ENCODE measurements around the gene DOHH.

The DOHH gene

DNA sequence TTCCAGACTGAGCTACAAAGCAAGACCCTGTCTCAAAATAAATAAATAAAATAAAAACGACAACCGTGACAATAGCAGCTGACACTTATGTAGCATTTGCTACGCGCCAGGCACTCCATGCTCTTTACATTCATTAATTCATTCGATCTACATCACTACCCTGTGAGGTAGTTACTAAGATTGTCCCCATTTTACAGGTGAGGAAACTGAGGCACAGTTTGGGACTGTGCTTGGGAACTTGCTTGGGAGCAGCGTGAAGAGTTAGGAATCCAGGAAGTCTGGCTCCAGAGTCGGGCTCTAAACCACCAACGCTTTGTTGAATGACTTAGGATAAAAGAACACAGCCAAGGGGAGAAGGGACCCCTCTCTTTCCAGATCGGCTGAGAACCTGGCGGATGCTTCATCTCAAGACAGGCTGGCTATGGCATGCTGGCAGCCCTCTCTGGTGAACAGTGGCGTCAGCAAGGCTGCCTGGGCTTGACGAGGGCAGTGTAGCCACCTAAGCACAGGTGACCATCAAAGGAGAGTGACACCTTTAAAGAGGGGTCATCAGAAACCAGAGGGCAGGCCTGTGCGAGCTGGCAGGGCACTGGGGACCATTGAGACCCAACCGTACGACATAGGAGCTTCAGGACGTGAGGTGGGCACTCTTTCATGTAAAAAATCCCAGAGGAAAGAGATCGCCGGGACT lies 591 bp downstream of the DOHH start:
- DNase-seq, result no peak

DNA sequence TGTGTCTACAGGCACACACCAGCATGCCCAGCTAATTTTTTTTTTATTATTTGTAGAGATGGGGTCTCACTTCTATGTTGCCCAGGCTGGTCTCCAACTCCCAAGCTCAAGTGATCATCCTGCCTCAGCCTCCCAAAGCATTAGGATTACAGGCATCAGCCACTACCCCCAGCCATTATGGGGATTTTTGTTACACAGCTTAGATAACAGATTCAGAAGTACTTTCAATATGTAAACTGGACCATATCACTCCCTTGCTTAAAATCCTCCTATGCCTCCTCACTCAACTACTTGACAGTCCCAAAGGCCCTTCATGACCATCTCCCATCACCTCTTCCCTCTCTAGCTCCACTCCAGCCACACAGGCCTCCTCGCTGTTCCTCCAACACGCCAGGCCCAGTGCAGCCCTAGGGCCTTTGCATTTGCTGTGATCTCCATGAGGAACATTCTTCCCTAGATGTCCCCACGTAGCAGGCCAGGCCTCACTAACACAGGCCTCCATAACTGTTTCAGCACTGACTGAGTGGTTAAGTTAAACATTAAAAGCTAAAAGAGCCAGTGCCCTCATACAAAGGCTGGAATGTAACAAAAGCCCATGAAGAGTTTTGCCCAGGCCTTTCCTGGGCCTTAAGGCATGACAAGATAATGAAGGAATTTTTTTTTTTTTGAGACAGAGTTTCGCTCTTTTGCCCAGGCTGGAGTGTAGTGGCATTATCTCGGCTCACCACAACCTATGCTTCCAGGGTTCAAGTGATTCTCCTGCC lies 2.5 kb downstream of the DOHH start:
- no peak for DNase-seq

DNA sequence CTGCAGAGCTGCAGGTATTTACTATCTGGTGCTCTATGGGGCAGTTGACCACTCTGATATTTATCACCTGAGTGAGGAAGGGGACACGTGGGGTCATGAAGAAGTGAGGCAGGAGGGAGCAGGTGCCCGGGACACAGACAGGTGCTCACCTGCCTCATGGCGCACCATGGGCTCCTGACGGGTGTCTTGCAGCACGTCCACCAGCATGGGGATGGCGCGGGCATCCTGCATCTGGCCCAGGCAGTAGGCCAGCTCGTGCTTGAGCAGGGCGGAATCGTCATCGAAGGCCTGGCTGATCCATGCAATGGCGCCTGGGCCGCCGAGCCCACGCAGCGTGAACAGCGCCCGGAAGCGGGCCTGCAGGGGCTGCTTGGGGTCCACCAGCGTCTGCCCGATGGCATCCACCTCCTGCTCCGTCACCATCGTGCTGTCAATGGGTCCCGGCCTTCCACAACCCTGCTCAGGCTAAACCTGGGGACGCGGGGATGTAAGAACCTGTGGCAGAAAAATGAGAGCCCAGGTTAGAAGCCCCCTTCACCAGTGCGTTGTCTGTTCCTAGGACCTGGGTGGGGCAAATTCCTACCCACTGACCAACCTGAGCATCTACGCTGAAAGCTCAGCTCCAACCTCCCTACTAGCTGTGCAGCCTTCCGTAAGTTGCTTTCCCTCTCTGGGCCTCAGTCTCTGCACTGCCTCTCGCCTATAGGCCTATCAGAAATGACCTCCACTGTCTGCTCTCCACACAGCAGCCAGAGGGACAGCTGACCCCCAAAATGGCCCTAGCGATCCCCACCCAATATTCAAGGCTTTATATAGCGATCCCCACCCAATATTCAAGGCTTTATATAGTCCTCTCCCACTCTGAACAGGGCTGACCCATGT lies 3.8 kb downstream of the DOHH start:
- DNase-seq, result no peak

DNA sequence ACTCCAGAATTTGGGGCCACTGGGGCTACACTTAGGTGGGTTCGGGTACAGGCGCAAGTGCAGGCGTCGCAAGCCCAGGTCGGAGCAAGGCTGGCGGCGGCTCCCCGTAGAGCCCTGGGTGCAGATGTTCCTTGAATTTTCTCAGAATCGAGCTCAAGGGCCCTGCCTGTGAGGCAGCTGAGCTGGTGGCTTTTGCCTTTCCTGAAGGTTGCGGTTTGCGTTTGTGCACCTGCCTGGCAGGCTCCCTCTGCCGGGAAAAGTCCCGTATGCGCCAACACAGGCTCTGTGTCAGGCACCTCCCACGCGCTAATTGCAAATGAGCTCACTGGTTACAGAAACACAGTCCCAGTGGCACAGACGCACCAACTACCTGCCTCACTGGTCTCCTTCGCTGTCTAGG lies 5.9 kb downstream of the DOHH start:
- DNase-seq, result no peak

DNA sequence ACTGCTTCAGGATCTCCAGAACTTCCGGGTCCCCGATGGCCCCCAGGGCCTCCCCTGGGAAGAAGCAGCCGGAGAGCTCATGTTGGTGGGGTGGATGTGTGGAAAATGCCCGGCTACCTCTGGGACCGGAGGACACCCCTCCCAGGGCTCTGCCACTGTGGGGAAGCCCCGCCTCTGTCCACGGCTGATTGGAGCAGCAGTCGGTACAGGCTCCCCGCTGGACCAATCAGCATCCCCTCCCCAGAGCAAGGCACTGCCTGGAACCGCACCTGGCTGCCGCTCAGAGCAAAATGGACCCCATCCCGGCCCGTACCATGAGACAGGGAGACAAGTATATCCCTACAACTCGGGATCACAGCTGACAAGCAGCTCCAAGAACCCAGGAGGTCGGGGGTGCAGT lies 6.4 kb downstream of the DOHH start:
- DNase-seq, result no peak

DNA sequence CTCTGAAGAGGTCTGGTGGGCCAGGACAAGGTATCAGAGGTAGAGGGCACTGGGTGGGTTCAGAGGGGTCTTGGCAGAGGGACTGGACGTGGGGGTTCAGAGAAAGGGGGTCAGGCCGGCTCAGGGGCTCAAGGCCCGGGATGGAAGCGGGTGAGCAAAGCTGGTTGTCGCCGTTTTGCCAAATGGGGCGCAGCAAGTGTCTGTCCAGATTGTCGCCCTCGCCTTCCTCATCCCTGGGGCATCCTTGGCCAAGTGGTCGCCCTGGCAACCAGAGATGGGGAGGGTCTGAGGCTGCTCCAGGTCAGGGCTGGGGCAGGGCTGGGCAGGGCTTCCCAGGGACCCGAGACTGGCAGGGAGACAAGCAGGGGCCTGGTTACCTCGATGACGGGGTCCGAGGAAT lies 6.8 kb downstream of the DOHH start:
- no peak for DNase-seq

DNA sequence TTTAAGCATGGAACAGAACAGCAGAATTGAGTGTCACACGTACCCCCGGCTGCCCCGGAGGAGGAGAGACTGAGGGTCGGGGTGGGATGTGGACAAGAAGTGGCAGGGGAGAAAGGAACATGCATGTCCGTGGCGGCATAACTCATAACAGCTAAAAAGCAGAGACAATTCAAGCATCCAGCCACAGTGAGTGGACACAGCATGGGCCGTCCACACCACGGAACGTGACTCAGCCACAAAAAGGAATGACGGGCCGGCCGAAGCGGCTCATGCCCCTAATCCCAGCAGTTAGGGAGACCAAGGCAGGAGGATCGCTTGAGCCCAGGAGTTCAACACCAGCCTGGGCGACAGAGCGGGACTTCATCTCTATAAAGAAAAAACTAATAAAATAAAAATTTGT lies 7.6 kb downstream of the DOHH start:
- DNase-seq, result no peak

DNA sequence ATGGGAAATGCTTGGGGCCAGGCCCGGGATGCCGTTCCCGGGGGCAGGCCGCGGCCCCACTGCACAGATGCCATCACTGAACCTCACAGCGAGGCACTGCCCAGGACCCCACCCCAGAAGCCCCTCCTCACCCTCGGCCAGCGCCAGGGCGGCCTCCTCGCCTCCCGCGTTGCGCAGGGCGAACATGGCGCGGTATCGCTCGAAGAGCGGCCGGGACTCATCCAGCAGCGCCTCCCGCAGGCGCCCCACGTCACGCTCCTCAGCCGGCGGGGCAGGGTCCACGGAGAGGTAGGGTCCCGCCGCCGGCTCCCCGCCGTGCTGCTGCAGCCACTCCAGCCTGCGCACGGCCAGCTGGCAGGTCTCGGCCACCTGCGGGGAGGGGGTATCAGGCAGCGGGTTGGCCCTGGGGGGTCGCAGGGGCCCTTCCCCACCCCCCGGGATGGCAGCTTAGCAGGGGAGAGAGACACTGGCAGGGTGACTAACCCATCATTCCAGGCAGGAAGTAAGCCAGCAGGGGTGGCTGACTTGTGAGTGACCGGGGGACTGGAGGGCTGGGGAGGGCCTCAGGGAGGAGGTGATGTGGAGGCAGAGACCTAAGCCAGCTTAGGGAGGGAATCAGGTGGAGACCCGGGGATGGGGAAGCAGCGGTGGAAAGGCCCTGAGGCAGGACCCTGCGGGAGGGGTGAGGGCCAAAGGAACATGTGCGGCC lies 8.2 kb downstream of the DOHH start:
- DNase-seq, result no peak

DNA sequence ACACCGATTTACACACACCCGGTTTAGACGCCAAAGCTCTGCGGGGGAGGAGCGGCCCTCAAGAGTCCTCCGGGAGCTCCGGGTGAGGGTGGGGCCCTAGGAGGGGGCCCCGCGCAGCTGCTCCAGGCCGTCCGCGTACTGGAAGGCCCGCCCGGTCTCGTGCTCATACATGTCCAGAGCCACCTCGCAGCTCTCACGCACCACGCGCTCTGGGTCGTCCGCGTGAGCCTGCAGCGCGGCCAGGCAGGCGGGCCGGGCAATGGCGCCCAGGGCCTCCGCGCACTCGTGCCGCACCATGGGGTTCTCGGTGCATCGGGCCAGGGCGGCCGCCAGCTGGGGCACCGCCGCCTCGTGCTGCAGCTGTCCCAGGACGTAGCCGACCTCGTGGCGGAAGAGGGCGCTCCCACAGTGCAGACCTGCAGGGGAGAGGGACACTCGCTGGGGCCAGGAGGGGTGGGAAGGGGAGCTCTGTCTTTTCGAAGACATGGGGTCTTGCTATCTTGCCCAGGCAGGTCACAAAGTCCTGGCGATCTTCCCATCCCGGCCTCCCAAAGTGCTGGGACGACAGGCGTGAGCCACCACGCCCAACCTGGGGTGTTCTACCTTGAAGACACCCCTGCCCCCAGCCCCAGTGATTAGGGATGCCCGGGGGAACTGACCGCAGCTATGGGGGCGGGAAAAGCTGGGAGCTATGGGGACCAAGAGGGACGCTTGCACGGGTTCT lies 8.9 kb downstream of the DOHH start:
- no peak for DNase-seq

DNA sequence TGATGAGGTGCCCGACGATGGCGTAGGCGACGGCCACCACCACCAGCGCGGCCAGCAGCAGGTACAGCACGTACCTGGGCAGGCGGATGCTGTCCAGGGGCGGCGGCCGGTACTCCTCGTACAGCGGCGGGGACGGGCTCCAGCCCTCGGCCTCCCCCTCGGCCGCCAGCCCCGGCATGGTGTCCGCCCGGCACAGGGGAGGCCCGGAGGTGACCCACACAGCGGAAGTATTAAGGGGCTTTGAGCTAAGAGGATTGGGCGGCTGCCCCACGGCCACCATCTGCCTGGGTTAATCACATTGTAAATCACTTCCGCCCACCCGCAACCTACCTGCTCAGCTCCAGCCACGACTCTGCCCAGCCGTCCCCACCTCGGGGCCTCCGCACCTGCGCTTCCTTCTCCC lies 17.2 kb downstream of the DOHH start, which contains the start of gene SMIM44:
TSS of gene SMIM44 (minus strand) at position 216 of the 403 bp plus-strand sequence. CDS start at position 178, 38 bp downstream.
- DNase-seq, result peak in 1 of 2 experiments; percentile 54

DNA sequence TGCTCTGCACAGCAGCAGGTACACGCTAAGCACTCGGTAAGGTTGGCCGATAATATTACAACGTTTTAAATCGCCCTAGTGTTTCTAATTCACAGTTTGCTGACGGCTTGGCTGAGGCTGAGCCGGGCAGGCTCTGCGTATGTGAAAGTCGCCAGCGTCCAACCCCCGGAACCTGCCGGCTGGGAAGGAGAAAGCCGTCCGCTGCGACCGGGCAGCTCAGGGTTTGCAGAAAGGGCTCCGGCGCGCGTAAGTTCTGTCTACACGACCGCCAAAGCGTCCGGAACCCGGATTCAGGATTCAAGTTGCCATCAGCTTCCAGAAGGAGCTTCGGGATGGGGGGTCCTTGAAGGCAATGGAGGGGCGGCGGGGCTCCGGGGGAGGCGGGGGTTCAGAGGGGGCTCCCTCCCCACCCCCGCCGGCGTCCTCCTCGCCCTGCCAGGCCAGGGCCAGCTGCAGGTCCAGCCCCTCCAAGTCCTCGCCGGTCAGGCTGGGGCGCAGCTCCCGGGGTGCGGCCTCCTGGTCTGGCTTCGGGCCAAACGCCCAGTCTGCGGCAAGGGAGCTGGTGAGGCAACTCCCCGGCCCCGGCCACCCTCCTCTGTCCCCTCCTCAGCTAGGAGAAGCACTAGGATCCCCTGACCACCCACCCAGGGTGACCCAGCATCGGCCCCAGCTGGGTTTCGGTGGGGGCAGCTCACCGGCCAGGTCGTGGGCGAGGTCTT lies 17.8 kb downstream of the DOHH start:
- DNase-seq, result peak in 1 of 2 experiments; percentile 33

DNA sequence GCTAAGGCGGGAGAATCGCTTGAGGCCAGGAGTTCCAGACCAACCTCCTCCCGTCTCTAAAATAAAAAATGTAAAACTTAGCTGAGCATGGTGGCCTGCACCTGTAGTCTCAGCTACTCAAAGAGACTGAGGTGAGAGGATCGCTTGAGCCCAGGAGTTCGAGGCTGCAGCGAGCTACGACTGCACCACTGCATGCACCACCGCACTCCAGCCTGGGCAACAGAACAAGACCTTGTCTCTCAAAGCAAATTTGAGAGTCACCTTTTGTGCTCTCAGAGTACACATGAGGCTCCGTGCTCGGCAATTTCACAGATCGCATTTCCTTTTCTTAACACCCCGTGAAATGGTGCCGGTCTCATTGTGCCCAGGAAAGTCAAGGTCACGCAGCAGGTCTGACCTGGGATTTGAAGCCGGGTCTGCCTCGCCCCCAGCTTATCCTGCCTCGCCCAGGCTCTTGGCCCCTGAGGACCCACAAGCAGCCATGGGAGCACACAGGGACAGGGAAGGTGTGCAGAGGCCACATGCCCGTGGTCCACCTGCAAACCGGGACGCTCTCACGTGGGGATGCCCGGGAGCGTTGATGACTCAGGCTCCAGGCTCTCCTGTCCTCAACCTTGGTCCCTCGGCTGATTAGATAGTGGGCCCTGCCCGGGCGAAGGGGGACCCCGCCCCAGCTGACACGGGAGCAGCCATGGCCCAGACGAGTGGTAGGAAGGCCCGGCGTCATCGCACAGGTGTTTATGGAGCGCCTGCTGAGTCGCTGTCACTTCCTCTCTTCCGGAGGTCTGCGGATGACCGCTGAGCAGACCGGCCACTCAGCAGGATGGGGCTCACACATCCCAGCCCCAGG lies 19.0 kb downstream of the DOHH start:
- no peak for DNase-seq

DNA sequence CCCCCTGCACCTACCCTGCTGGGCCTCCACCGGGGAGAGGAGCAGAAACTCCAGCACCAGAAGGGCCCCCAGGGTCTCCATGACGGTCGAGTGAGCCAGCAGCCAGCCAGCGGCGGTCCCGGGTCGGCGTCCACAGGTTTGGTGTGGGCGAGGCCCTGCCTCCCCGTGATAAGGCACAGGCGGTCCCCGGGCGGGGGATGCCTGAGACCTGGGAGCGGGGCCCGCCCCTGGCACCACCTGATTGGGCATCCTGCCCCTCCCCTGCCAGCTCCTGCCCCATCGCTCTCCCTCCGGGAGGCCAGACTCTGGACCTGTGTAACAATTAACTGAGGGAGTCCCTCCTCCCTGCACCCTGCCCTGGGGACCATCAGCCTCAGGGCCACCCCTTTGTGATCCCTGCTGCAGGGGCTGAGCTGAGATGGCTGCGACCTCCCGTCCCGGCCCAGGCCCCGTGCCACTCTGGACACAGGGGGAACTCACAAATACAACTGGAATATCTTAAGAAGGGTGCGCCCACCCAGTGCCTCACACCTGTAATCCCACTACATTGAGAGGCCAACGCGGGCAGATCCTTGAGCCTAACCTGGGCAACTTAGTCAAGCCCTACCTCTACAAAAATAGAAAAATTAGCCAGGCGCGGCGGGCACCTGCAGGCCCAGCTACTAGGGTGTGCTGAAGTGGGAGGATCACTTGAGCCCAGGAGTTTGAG lies 19.9 kb downstream of the DOHH start, which contains the start of gene SMIM24:
TSS of gene SMIM24 (minus strand) at position 143 of the 709 bp plus-strand sequence. CDS start at position 81, 62 bp downstream.
- DNase-seq, result no peak

DNA sequence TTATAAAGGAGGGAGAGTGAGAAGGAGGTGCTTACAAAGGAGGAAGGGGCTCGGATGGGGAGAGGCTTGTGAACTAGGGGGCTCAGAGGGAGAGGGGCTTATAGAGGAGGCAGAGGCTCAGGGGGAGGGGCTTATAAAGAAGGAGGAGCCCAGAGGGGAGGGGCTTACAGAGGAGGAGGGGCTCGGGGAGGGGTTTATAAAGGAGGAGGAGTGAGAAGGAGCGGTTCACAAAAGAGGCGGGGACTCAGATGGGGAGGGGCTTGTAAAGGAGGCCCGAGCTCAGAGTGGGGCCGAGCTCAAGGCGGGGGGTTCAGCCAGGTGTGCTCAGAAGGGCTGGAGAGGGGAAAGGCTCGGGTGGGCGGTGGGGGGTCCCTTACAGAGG lies 20.6 kb downstream of the DOHH start:
- no peak for DNase-seq

DNA sequence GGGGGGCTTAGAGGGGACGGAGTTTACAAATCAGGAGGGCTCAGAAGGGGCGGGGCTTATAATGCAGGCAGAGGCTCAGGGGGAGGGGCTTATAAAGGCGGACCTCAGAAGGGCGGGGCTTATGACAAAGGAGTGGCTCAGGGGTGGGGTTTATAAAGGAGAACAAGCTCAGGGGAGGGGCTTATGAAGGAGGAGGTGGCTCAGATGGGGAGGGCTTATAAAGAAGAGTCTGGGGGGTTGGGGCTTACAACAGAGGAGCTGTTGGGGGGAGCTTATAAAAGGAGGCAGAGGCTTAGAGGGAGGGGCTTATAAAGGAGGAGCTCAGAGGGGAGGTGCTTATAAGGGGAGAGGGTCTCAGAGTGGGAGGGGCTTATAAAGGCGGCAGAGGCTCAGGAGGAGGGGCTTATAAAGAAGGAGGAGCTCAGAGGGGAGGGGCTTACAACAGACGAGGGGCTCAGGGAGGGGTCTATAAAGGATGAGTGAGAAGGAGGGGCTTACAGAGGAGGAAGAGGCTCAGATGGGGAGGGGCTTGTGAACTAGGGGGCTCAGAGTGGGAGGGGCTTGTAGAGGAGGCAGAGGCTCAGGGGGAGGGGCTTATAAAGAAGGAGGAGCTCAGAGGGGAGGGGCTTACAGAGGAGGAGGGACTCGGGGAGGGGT lies 21.2 kb downstream of the DOHH start:
- DNase-seq, result no peak

DNA sequence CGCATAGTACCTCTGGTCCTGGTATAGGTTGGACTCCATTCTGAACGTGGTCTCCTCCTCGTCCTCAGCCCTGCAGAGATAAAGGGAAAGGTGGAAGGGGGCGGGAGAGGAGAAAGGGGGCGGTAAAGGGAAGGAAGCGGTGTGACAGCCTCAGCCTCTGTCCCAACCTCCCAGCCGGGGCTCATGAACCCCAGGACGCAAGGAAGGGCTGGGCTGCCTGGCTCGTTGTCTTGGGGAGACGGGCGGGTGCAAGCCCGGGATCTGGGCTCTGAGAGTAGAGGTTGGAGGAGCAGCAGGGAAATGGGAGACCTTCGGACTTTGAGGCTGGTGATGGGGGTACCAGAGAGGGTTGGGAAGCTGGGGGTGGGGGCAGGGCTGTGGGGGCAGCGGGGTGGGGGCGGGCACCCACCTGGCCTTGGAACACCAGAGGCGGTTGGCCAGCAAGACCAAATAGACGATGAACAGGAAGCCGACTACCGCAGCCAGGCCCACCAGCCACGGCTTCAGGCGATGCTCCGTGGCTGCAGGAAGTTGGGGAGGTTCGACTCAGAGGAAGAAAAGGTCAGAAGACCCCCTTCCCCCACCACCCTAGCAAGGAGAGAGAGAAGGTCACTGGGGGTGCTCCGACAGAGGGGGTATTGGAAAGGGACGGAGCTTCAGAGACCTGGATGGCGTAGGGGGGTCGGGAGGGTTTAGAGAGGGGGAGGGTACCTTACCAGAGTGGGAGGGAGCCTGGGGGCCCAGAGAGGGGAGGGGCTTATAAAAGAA lies 21.9 kb downstream of the DOHH start:
- no peak for DNase-seq

DNA sequence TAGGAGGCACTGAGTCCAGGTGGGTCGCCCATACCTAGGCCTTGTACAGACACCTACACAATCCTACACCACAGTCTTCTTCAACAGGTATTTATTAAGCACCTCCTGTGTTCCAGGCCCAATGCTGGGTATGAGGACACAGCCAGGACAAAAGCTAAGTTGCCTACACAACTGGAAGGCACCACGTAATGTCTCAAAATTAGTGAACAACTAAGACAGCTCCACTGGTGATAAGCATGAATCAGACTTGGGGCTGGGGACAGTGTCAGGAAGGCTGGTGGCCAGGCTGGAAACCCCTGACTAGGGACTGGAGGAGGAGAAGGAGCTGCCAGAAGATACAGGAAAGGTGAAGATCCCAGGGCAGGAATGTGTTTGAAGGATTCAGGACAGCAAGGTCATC lies 22.5 kb downstream of the DOHH start:
- no peak for DNase-seq

DNA sequence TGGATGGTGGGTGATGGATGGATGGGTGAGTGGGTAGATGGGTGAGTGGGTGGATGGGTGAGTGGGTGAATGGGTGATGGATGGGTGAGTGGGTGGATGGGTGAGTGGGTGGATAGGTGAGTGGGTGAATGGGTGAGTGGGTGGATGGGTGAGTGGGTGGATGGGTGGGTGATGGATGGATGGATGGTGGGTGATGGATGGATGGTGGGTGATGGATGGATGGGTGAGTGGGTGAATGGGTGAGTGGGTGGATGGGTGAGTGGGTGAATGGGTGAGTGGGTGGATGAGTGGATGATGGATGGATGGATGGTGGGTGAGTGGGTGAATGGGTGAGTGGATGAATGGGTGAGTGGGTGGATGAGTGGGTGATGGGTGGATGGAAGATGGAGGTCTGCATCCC lies 23.0 kb downstream of the DOHH start:
- DNase-seq, result no peak
